GM10248 (cell line): ENCODE data around the gene XRCC6.

Experiments used
- CTCF ChIA-PET: fragments of 300-600 bp; sonication (Branson Sonifier 250); formaldehyde crosslinking; extraction: SDS; loops from one replicate; lab custom pipeline; 2021; ENCODE audit warnings: antibody characterized with exemption; lab: Yijun Ruan, JAX
- POLR2A ChIA-PET: fragments of 350-650 bp; sonication (Branson Sonifier 250); formaldehyde crosslinking; extraction: SDS; loops from one replicate; lab custom pipeline; 2020; ENCODE audit warnings: antibody characterized with exemption; lab: Yijun Ruan, JAX
- DNase-seq: peaks from one replicate; pipeline ENCODE4 v3.0.0; 2012; ENCODE audit errors: extremely low spot score
- TF ChIP-seq, protein P1 (sequence below): IDR thresholded peaks from 2 replicates; pipeline ENCODE4 v1.5.1; 2012; ENCODE audit warnings: mild to moderate bottlenecking, low read depth; ENCODE audit errors: extremely low read depth, missing control alignments, control extremely low read depth

XRCC6 gene

GRCh38 chr22:41641854-41642253, 20.8 kb downstream of the XRCC6 start:
- ChIA-PET POLR2A (no interaction called here), CTCF (no interaction called here)
- DNase-seq: no peak
- TF ChIP-seq, protein P1, sequence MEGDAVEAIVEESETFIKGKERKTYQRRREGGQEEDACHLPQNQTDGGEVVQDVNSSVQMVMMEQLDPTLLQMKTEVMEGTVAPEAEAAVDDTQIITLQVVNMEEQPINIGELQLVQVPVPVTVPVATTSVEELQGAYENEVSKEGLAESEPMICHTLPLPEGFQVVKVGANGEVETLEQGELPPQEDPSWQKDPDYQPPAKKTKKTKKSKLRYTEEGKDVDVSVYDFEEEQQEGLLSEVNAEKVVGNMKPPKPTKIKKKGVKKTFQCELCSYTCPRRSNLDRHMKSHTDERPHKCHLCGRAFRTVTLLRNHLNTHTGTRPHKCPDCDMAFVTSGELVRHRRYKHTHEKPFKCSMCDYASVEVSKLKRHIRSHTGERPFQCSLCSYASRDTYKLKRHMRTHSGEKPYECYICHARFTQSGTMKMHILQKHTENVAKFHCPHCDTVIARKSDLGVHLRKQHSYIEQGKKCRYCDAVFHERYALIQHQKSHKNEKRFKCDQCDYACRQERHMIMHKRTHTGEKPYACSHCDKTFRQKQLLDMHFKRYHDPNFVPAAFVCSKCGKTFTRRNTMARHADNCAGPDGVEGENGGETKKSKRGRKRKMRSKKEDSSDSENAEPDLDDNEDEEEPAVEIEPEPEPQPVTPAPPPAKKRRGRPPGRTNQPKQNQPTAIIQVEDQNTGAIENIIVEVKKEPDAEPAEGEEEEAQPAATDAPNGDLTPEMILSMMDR: no peak

DNA sequence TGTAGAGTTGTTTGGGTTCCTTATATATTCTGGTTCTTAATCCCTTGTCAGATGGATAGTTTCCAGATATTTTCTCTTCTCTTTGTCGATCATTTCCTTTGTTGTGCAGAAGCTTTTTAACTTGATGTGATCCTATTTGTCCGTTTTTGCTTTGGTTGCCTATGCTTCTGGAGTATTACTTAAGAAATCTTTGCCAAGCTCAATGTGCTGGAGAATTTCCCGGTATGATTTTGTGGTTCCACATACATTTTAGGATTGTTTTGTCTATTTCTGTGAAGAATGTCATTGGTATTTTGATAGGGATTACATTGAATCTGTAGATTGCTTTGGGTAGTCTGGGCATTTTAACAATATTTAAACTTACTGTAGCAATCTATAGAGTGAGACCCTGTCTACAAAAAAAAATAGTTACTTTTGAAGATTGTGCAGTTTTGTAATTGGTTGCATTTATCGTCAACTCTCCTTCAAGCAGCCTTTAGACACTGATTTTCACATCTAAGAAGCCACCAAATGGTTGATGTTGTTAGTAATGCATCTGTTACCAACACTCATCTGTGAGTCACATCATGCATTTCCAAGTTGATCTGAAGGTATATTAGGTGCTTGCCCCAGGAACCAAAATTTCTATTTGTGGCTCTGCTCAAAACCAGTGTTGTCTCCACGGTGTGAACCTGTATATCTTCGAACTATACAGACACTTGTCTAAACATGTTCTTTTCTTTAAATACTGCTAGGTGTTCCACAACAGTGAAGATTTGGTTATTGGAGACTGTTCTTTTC, 21.4 kb downstream of the XRCC6 start:
- TF ChIP-seq, protein P1: no peak
- CTCF ChIA-PET: interaction anchor here (0.8 to 1.3 kb wide), 2 partner anchors 10 to 24 kb away, joined by 3 to 4 read pairs; no protein-coding TSS in a partner anchor
- DNase-seq: no peak
- POLR2A ChIA-PET: no interaction called here

DNA sequence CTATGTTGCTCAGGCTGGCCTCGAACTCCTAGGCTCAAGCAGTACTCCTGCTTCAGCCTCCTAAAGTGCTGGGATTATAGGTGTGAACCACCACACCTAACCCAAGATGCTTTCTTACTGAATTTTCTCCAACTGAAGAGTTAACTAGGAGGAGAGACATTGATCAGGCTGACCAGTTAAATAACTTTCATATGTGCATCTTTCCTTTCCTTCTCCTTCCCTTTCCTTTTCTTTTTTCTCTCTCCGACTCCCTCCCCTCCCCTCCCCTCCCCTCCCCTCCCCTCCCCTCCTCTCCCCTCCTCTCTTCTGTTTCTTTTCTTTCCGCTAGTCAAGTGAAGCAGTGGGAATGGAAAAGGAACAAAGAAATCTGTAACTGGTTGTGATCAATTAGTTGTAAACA, 26.7 kb downstream of the XRCC6 start:
- CTCF ChIA-PET: interaction anchor here (1.1 to 11.8 kb wide), 3 partner anchors 10 to 26 kb away, joined by 3 to 82 read pairs (median 3); no protein-coding TSS in a partner anchor
- POLR2A ChIA-PET: no interaction called here
- no peak for DNase-seq
- TF ChIP-seq, protein P1: no peak

DNA sequence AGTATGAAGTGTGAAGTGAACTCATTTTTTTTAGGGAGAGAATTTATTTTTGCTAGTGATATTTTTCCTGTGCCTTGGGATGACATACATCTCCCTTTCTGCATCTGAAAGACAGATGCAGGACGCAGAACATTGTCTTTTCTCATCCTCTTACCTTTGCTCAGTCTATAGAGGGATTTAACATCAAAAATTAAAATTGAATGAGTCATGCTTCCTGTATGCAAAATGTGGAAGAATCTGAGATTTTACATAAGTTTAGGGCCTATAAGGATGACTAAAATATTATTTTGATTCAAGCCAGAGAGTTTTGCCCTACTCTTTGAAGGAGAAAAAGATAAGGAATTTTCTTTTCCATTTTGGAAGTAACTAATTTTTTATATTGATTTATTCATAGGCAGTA, 27.3 kb downstream of the XRCC6 start:
- ChIA-PET POLR2A (no interaction called here), CTCF (interaction anchor here (1.0 to 11.8 kb wide), 3 partner anchors 11 to 25 kb away, joined by 3 to 82 read pairs (median 3); no protein-coding TSS in a partner anchor)
- no peak for DNase-seq
- TF ChIP-seq, protein P1: no peak

DNA sequence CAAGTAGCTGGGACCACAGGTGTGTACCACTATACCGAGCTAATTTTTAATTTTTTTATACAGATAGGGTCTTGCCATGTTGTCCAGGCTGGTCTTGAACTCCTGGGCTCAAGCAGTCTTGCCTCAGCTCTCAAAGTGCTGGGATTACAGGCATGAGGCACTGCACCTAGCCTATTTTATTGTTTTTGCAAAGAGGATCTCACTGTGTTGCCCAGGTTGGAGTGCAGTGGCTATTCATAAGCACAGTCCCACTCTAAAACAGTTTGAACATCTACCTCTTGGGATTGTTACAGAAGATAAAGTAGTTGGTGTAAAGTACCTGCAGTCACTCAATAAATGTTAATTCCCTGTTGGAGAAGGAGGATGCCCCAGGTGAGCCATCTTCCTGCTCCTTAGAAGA, 29.1 kb downstream of the XRCC6 start:
- POLR2A ChIA-PET: interaction anchor here (0.6 kb wide), 1 partner anchor 19 kb away, joined by 5 read pairs; no protein-coding TSS in a partner anchor
- CTCF ChIA-PET: interaction anchor here (1.1 to 11.8 kb wide), 2 partner anchors 10 to 15 kb away, joined by 3 to 82 read pairs; no protein-coding TSS in a partner anchor
- TF ChIP-seq, protein P1: no peak
- no peak for DNase-seq

- CTCF ChIA-PET: interaction anchor here (0.9 to 11.8 kb wide), 3 partner anchors 9 to 14 kb away, joined by 3 to 82 read pairs (median 4); no protein-coding TSS in a partner anchor
- TF ChIP-seq, protein P1: no peak
- DNase-seq: peak; percentile 5
- POLR2A ChIA-PET: interaction anchor here (0.6 kb wide), 1 partner anchor 340 kb away, joined by 13 read pairs; no protein-coding TSS in a partner anchor
Measured at GRCh38 chr22:41650821-41651220, 29.7 kb downstream of the XRCC6 start.
